ENCODE data around the gene MRPS14. TPM values are rescaled to one million over a fixed set of nuclear protein-coding genes. Genes with fewer than 3 reads are reported as not detected.

The MRPS14 gene
- total RNA-seq, 4 donors from 2014 or later, result 10.8 to 15.6 (median 12.3) TPM

- H3K9me3 ChIP-seq, result no peaks in the 10 kb centered on the region
- DNase-seq, result no peak
- H3K27me3 ChIP-seq, result no peaks in the 10 kb centered on the region
- no peak overlapping the region for H3K27ac ChIP-seq
- no peaks in the 10 kb centered on the region for H3K36me3 ChIP-seq
- intact Hi-C loops (cut with DNase I; ENCODE audit: low total_unique reads) (loop anchor here (10.0 kb wide), 2 partner anchors 972 to 1172 kb away; partner anchors contain the start of genes CENPL, DARS2 and RC3H1), in situ Hi-C loops (cut with MboI; ENCODE audit: low sequenced_read_pairs in 4 of 4) (loop anchor here in 1 of 4 donors (25.0 kb wide), 1 partner anchor 1134 kb away; the partner anchor contains the start of genes GAS5 and ZBTB37)
- H3K4me1 ChIP-seq, result peaks cover 6 to 11% of the 10 kb centered on the region in 2 donors
- no peak for ATAC-seq
- no peak for TF ChIP-seq POLR2A (IDR thresholded peaks at IDR 0.05)
- no peak for TF ChIP-seq CTCF (IDR thresholded peaks at IDR 0.05 in 4 of 5, conservative IDR thresholded peaks at IDR 0.05 in 1 of 5)
- no peak overlapping the region for H3K4me3 ChIP-seq
These were observed 26.7 kb downstream of the MRPS14 start for GRCh38 chr1:174996476-174996875.

- intact Hi-C loops (cut with DNase I; ENCODE audit: low total_unique reads) (loop anchor here (10.0 kb wide), 2 partner anchors 971 to 1171 kb away; partner anchors contain the start of genes CENPL, DARS2 and RC3H1), in situ Hi-C loops (cut with MboI; ENCODE audit: low sequenced_read_pairs in 4 of 4) (loop anchor here in 1 of 4 donors (25.0 kb wide), 1 partner anchor 1134 kb away; the partner anchor contains the start of genes GAS5 and ZBTB37)
- H3K27ac ChIP-seq, result no peak overlapping the region
- no peaks in the 10 kb centered on the region for H3K27me3 ChIP-seq
- ATAC-seq (no peak), DNase-seq (no peak)
- no peak overlapping the region for H3K4me3 ChIP-seq
- H3K36me3 ChIP-seq, result no peaks in the 10 kb centered on the region
- TF ChIP-seq POLR2A (IDR thresholded peaks at IDR 0.05), result no peak
- no peak for TF ChIP-seq CTCF (IDR thresholded peaks at IDR 0.05 in 4 of 5, conservative IDR thresholded peaks at IDR 0.05 in 1 of 5)
- peaks cover 6 to 9% of the 10 kb centered on the region in 2 donors for H3K4me1 ChIP-seq
- no peaks in the 10 kb centered on the region for H3K9me3 ChIP-seq
These were observed 27.3 kb downstream of the MRPS14 start for GRCh38 chr1:174995916-174996315.

GRCh38 chr1:174995121-174995520, 28.1 kb downstream of the MRPS14 start:
- Histone ChIP-seq H3K4me1 (peaks cover 0 to 8% of the 10 kb centered on the region in 2 donors), H3K36me3 (no peaks in the 10 kb centered on the region), H3K27ac (no peak overlapping the region), H3K27me3 (no peaks in the 10 kb centered on the region), H3K9me3 (no peaks in the 10 kb centered on the region), H3K4me3 (no peak overlapping the region)
- DNase-seq, result no peak
- intact Hi-C loops (cut with DNase I; ENCODE audit: low total_unique reads) (loop anchor here (10.0 kb wide), 2 partner anchors 970 to 1170 kb away; partner anchors contain the start of genes CENPL, DARS2 and RC3H1), in situ Hi-C loops (cut with MboI; ENCODE audit: low sequenced_read_pairs in 4 of 4) (loop anchor here in 1 of 4 donors (25.0 kb wide), 1 partner anchor 1133 kb away; the partner anchor contains the start of genes GAS5 and ZBTB37)
- TF ChIP-seq POLR2A (IDR thresholded peaks at IDR 0.05) (no peak), CTCF (IDR thresholded peaks at IDR 0.05 in 4 of 5, conservative IDR thresholded peaks at IDR 0.05 in 1 of 5) (no peak)
- no peak for ATAC-seq

GRCh38 chr1:174991473-174991872, 31.8 kb downstream of the MRPS14 start:
- no peak for DNase-seq
- in situ Hi-C loops (cut with MboI; ENCODE audit: low sequenced_read_pairs in 4 of 4), result loop anchor here in 1 of 4 donors (25.0 kb wide), 1 partner anchor 1129 kb away; the partner anchor contains the start of genes GAS5 and ZBTB37
- Histone ChIP-seq H3K4me1 (peaks cover 0 to 5% of the 10 kb centered on the region in 2 donors), H3K4me3 (no peak overlapping the region), H3K9me3 (no peaks in the 10 kb centered on the region), H3K36me3 (no peaks in the 10 kb centered on the region), H3K27ac (no peak overlapping the region), H3K27me3 (no peaks in the 10 kb centered on the region)
- intact Hi-C loops (cut with DNase I; ENCODE audit: low total_unique reads), result loop anchor here (10.0 kb wide), 2 partner anchors 967 to 1167 kb away; partner anchors contain the start of genes CENPL, DARS2 and RC3H1
- TF ChIP-seq POLR2A (IDR thresholded peaks at IDR 0.05) (no peak), CTCF (IDR thresholded peaks at IDR 0.05 in 4 of 5, conservative IDR thresholded peaks at IDR 0.05 in 1 of 5) (no peak)
- ATAC-seq, result no peak

Measured in gastrocnemius medialis (tissue), 4 donors.